Fibroblast of lung (primary cell): ENCODE data around the gene SLX9. TPM values are rescaled to one million over a fixed set of nuclear protein-coding genes. Genes with fewer than 3 reads are reported as not detected.

Experiments
- DNase-seq, 2 donors: peaks; one replicate each; pipeline versions ENCODE4 v3.0.0 to v3.0.0-alpha.2; 2010; ENCODE audit warnings: low read depth in 2 of 2
- H2AFZ ChIP-seq: 2 replicates; pipeline ENCODE4 v1.5.1; 2012; ENCODE audit warnings: low read length, control low read depth, inconsistent platforms
- H3K27ac ChIP-seq: 2 replicates; pipeline ENCODE4 v1.5.1; 2011; ENCODE audit warnings: low read length, control low read depth; ENCODE audit not compliant: insufficient read depth
- H3K27me3 ChIP-seq: 2 replicates; pipeline ENCODE4 v1.5.1; 2011; ENCODE audit warnings: mild to moderate bottlenecking, low read length; ENCODE audit not compliant: control insufficient read depth, insufficient read depth
- H3K36me3 ChIP-seq: 2 replicates; pipeline ENCODE4 v1.5.1; 2011; ENCODE audit warnings: low read length; ENCODE audit not compliant: control insufficient read depth, insufficient read depth
- H3K4me1 ChIP-seq: 2 replicates; pipeline ENCODE4 v1.5.1; 2011; ENCODE audit warnings: low read length; ENCODE audit not compliant: control insufficient read depth, insufficient read depth; ENCODE audit errors: extremely low read depth
- H3K4me2 ChIP-seq: 2 replicates; pipeline ENCODE4 v1.5.1; 2011; ENCODE audit warnings: low read length, control low read depth; ENCODE audit not compliant: insufficient read depth; ENCODE audit errors: extremely low read depth
- H3K4me3 ChIP-seq, 4 experiments: fragments of 200-600 bp in 1 of 4; sonication (generic) in 1 of 4; replicated peaks in 1 of 4; 2 replicates each; pipeline ENCODE4 v1.5.1; 2011 to 2016; ENCODE audit warnings: low read length in 4 of 4, low read depth in 3 of 4, mild to moderate bottlenecking in 3 of 4, control low read depth in 2 of 4, inconsistent platforms in 1 of 4, mixed read lengths in 1 of 4; ENCODE audit not compliant: insufficient read depth in 1 of 4; ENCODE audit errors: control extremely low read depth in 1 of 4
- H3K79me2 ChIP-seq: 2 replicates; pipeline ENCODE4 v1.5.1; 2012; ENCODE audit warnings: mild to moderate bottlenecking, low read length, inconsistent platforms; ENCODE audit not compliant: control insufficient read depth, insufficient read depth
- H3K9ac ChIP-seq: 2 replicates; pipeline ENCODE4 v1.5.1; 2011; ENCODE audit warnings: mild to moderate bottlenecking, low read length, control low read depth; ENCODE audit not compliant: insufficient read depth
- H3K9me3 ChIP-seq: 2 replicates; pipeline ENCODE4 v1.5.1; 2012; ENCODE audit warnings: low read depth, low read length; ENCODE audit not compliant: control insufficient read depth, insufficient read depth
- H4K20me1 ChIP-seq: 2 replicates; pipeline ENCODE4 v1.5.1; 2011; ENCODE audit warnings: low read length; ENCODE audit not compliant: control insufficient read depth, insufficient read depth; ENCODE audit errors: extremely low read depth
- EZH2 ChIP-seq: IDR thresholded peaks from 2 replicates; pipeline ENCODE4 v1.5.1; 2012; ENCODE audit warnings: low read length, control low read depth, mild to moderate bottlenecking; ENCODE audit errors: missing control alignments
- polyA minus RNA-seq: library from RNA; depleted of rRNA, polyadenylated mRNA; stranded (reverse); fragments of >200 nt; gene quantifications from 2 replicates; pipeline ENCODE4 v1.2.3, GENCODE V29; 2011; ENCODE audit warnings: low replicate concordance
- polyA plus RNA-seq, 2 donors: library from polyadenylated mRNA; depleted of rRNA in 1 of 2; stranded (reverse) in 1 of 2; unstranded in 1 of 2; fragments of >200 nt; gene quantifications; 2 replicates each; pipeline ENCODE4 v1.2.1, GENCODE V29; 2011 to 2012; ENCODE audit warnings: missing spikeins in 1 of 2
- total RNA-seq: library from RNA; depleted of rRNA; stranded (reverse); fragments of >200 nt; gene quantifications from 2 replicates; pipeline ENCODE4 v1.2.1, GENCODE V29; 2014
- TF ChIP-seq, protein P1 (sequence below), 2 donors: IDR thresholded peaks in 1 of 2; conservative IDR thresholded peaks in 1 of 2; 1 replicate in 1 of 2; 2 replicates in 1 of 2; pipeline ENCODE4 v1.5.1; 2011 to 2012; ENCODE audit warnings: low read length in 2 of 2, control low read depth in 1 of 2, inconsistent platforms in 1 of 2, low read depth in 1 of 2, mild to moderate bottlenecking in 1 of 2

The SLX9 gene
- total RNA-seq (14.9 and 16.2 TPM in 2 replicates), polyA plus RNA-seq (9.7 and 12.2 TPM in 2 replicates), polyA minus RNA-seq (0.63 and 3.6 TPM in 2 replicates)
- 21.1 and 28.0 TPM in 2 replicates for polyA plus RNA-seq (2012)

DNA sequence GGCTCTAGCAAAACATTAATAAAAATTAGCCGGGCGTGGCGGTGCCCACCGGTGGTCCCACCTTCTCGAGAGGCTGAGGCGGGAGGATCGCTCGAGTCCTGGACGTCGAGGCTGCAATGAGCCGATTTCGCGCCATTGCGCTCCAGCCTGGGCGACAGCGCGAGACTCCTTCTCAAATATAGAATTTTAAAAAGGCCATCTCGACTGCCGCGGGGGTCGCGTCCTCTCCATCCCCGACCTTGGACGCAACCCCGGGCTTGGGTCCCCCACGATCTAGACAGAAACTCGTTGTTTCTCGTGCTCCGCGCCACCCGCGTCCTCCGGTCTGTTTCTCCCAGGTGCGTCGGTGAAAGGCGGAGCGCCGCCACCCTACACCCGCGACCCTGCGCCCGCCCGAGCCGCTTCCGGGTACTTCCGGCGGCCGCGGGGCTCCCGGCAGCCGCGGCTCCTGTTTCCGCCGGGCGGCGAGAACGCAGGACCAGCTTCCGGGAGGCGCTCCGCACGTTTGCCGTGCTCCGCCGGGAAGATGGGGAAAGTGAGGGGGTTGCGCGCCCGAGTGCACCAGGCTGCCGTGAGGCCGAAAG lies at the start of gene SLX9:
Gene SLX9, plus strand, starts transcription at position 498 of the 584 bp plus-strand sequence. Its CDS starts 29 bp downstream, at position 527.
- DNase-seq, result peak; percentile 74 to 75
- Histone ChIP-seq H3K9ac (peak within 1 kb of the TSS; percentile 71), H3K79me2 (peaks cover 23% of the 10 kb centered on the region)

DNA sequence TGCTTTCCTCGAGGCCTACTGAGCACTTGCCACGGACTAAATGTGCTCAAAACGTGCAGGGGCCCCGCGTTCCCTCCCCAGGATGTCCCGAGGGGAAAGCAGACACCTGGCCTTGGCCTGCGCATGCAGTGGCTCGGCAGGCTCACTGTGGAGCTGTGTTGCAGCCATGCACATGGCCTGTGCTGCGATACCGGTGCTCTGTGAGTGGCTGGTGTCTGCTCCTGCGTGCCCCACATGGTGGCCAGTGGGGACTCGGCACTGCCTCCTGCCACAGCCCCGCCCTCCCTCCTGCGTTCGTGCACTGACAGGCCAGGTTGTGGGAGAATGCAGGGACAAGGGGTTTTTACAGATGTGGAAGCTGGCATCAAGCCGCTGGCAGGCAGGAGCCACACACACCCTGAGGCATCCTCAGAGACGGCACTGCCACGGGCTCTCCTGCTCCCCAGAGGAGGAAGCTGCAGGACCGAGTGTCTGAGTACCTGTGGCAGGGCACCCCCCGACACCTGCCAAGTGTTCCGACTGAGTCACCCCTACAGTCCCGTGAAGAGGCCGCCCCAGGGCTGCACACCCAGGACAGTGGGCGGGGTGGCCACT lies 49.4 kb upstream of the SLX9 start:
- no peak overlapping the region for H3K4me2 ChIP-seq
- no peak overlapping the region for H3K27ac ChIP-seq
- no peak overlapping the region for H3K9ac ChIP-seq
- no peak overlapping the region for H3K4me3 ChIP-seq
- peaks cover 12% of the 10 kb centered on the region for H3K27me3 ChIP-seq
- TF ChIP-seq EZH2, result no peak
- TF ChIP-seq, protein P1, sequence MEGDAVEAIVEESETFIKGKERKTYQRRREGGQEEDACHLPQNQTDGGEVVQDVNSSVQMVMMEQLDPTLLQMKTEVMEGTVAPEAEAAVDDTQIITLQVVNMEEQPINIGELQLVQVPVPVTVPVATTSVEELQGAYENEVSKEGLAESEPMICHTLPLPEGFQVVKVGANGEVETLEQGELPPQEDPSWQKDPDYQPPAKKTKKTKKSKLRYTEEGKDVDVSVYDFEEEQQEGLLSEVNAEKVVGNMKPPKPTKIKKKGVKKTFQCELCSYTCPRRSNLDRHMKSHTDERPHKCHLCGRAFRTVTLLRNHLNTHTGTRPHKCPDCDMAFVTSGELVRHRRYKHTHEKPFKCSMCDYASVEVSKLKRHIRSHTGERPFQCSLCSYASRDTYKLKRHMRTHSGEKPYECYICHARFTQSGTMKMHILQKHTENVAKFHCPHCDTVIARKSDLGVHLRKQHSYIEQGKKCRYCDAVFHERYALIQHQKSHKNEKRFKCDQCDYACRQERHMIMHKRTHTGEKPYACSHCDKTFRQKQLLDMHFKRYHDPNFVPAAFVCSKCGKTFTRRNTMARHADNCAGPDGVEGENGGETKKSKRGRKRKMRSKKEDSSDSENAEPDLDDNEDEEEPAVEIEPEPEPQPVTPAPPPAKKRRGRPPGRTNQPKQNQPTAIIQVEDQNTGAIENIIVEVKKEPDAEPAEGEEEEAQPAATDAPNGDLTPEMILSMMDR (conservative IDR thresholded peaks at IDR 0.05 in 1 of 2, IDR thresholded peaks at IDR 0.05 in 1 of 2; ENCODE audit: low read depth in 1 of 2, low read length in 2 of 2), result no peak
- no peaks in the 10 kb centered on the region for H3K36me3 ChIP-seq
- H3K79me2 ChIP-seq, result no peaks in the 10 kb centered on the region
- no peak for DNase-seq
- no peaks in the 10 kb centered on the region for H4K20me1 ChIP-seq
- H2AFZ ChIP-seq, result no peak overlapping the region
- no peaks in the 10 kb centered on the region for H3K4me1 ChIP-seq
- no peaks in the 10 kb centered on the region for H3K9me3 ChIP-seq

More for the DNA sequence above, at the start of gene SLX9:
- H3K4me3 ChIP-seq, result peak within 1 kb of the TSS; percentile 70 to 92 (median 81)
- peaks cover 2% of the 10 kb centered on the region for H3K4me1 ChIP-seq
- H3K36me3 ChIP-seq, result peaks cover 3% of the 10 kb centered on the region
- peak within 1 kb of the TSS; percentile 88 for H3K4me2 ChIP-seq
- H3K27me3 ChIP-seq, result no peaks in the 10 kb centered on the region
- TF ChIP-seq EZH2, result no peak
- TF ChIP-seq, protein P1 (conservative IDR thresholded peaks at IDR 0.05 in 1 of 2, IDR thresholded peaks at IDR 0.05 in 1 of 2; ENCODE audit: low read depth in 1 of 2, low read length in 2 of 2), result no peak
- no peaks in the 10 kb centered on the region for H4K20me1 ChIP-seq
- H2AFZ ChIP-seq, result peak within 1 kb of the TSS; percentile 94
- peak within 1 kb of the TSS; percentile 53 for H3K27ac ChIP-seq
- no peaks in the 10 kb centered on the region for H3K9me3 ChIP-seq

- H3K4me3 ChIP-seq, result no peak overlapping the region
- no peaks in the 10 kb centered on the region for H3K79me2 ChIP-seq
- H3K27me3 ChIP-seq, result peaks cover 12% of the 10 kb centered on the region
- H3K4me2 ChIP-seq, result no peak overlapping the region
- no peaks in the 10 kb centered on the region for H3K4me1 ChIP-seq
- H3K9ac ChIP-seq, result no peak overlapping the region
- no peaks in the 10 kb centered on the region for H3K36me3 ChIP-seq
- DNase-seq, result no peak
- no peak overlapping the region for H3K27ac ChIP-seq
- no peaks in the 10 kb centered on the region for H3K9me3 ChIP-seq
- H4K20me1 ChIP-seq, result no peaks in the 10 kb centered on the region
- no peak for TF ChIP-seq EZH2
- TF ChIP-seq, protein P1 (conservative IDR thresholded peaks at IDR 0.05 in 1 of 2, IDR thresholded peaks at IDR 0.05 in 1 of 2; ENCODE audit: low read depth in 1 of 2, low read length in 2 of 2), result no peak
- no peak overlapping the region for H2AFZ ChIP-seq
Measured at GRCh38 chr21:44890961-44891541, 48.8 kb upstream of the SLX9 start.
